ENCODE data around the gene SLC22A31.

Gene SLC22A31

GRCh38 chr16:89156740-89157645 lies 43.3 kb downstream of the SLC22A31 start:
- peaks cover 12% of the 10 kb centered on the region for H3K27me3 ChIP-seq (replicated peaks; ENCODE audit: control insufficient read depth, insufficient read depth, low read length)
- H3K36me3 ChIP-seq (ENCODE audit: control insufficient read depth, insufficient read depth, low read length, severe bottlenecking): peaks cover 1% of the 10 kb centered on the region
- H3K9ac ChIP-seq (ENCODE audit: low read length): no peak overlapping the region
- peaks cover 32% of the 10 kb centered on the region for H3K4me1 ChIP-seq (ENCODE audit: control insufficient read depth, insufficient read depth, low read length)
- no peak for DNase-seq (ENCODE audit: low read depth)
- no peak overlapping the region for H3K4me3 ChIP-seq (ENCODE audit: low read length)
- no peaks in the 10 kb centered on the region for H3K9me3 ChIP-seq (ENCODE audit: control insufficient read depth, low read length)

GRCh38 chr16:89155851-89156739 lies 44.2 kb downstream of the SLC22A31 start:
- Histone ChIP-seq H3K27me3 (replicated peaks; ENCODE audit: control insufficient read depth, insufficient read depth, low read length) (peaks cover 4% of the 10 kb centered on the region), H3K4me3 (ENCODE audit: low read length) (no peak overlapping the region), H3K9me3 (ENCODE audit: control insufficient read depth, low read length) (no peaks in the 10 kb centered on the region), H3K4me1 (ENCODE audit: control insufficient read depth, insufficient read depth, low read length) (peaks cover 32% of the 10 kb centered on the region), H3K36me3 (ENCODE audit: control insufficient read depth, insufficient read depth, low read length, severe bottlenecking) (peaks cover 9% of the 10 kb centered on the region), H3K9ac (ENCODE audit: low read length) (peak overlapping the region; percentile 28)
- DNase-seq (ENCODE audit: low read depth): peak; percentile 39

- Histone ChIP-seq H3K4me1 (ENCODE audit: control insufficient read depth, insufficient read depth, low read length) (peaks cover 32% of the 10 kb centered on the region), H3K4me3 (ENCODE audit: low read length) (no peak overlapping the region), H3K9me3 (ENCODE audit: control insufficient read depth, low read length) (no peaks in the 10 kb centered on the region), H3K36me3 (ENCODE audit: control insufficient read depth, insufficient read depth, low read length, severe bottlenecking) (peaks cover 16% of the 10 kb centered on the region), H3K9ac (ENCODE audit: low read length) (peak overlapping the region; percentile 20), H3K27me3 (replicated peaks; ENCODE audit: control insufficient read depth, insufficient read depth, low read length) (no peaks in the 10 kb centered on the region)
- DNase-seq (ENCODE audit: low read depth): peak; percentile 80
These were observed 45.1 kb downstream of the SLC22A31 start for GRCh38 chr16:89155184-89155679.

- H3K4me1 ChIP-seq (ENCODE audit: control insufficient read depth, insufficient read depth, low read length): peaks cover 32% of the 10 kb centered on the region
- H3K9me3 ChIP-seq (ENCODE audit: control insufficient read depth, low read length): no peaks in the 10 kb centered on the region
- DNase-seq (ENCODE audit: low read depth): no peak
- H3K4me3 ChIP-seq (ENCODE audit: low read length): no peak overlapping the region
- peaks cover 16% of the 10 kb centered on the region for H3K36me3 ChIP-seq (ENCODE audit: control insufficient read depth, insufficient read depth, low read length, severe bottlenecking)
- H3K27me3 ChIP-seq (replicated peaks; ENCODE audit: control insufficient read depth, insufficient read depth, low read length): no peaks in the 10 kb centered on the region
- H3K9ac ChIP-seq (ENCODE audit: low read length): no peak overlapping the region
These were observed 45.8 kb downstream of the SLC22A31 start for GRCh38 chr16:89154390-89155183.

GRCh38 chr16:89153848-89154271 lies 46.5 kb downstream of the SLC22A31 start:
- no peak overlapping the region for H3K4me3 ChIP-seq (ENCODE audit: low read length)
- no peaks in the 10 kb centered on the region for H3K9me3 ChIP-seq (ENCODE audit: control insufficient read depth, low read length)
- no peaks in the 10 kb centered on the region for H3K27me3 ChIP-seq (replicated peaks; ENCODE audit: control insufficient read depth, insufficient read depth, low read length)
- peaks cover 16% of the 10 kb centered on the region for H3K36me3 ChIP-seq (ENCODE audit: control insufficient read depth, insufficient read depth, low read length, severe bottlenecking)
- no peak for DNase-seq (ENCODE audit: low read depth)
- peaks cover 32% of the 10 kb centered on the region for H3K4me1 ChIP-seq (ENCODE audit: control insufficient read depth, insufficient read depth, low read length)
- no peak overlapping the region for H3K9ac ChIP-seq (ENCODE audit: low read length)

- Histone ChIP-seq H3K9me3 (ENCODE audit: control insufficient read depth, low read length) (no peaks in the 10 kb centered on the region), H3K36me3 (ENCODE audit: control insufficient read depth, insufficient read depth, low read length, severe bottlenecking) (peaks cover 16% of the 10 kb centered on the region), H3K9ac (ENCODE audit: low read length) (no peak overlapping the region), H3K4me1 (ENCODE audit: control insufficient read depth, insufficient read depth, low read length) (peaks cover 32% of the 10 kb centered on the region), H3K4me3 (ENCODE audit: low read length) (no peak overlapping the region), H3K27me3 (replicated peaks; ENCODE audit: control insufficient read depth, insufficient read depth, low read length) (no peaks in the 10 kb centered on the region)
- no peak for DNase-seq (ENCODE audit: low read depth)
These were observed 47.3 kb downstream of the SLC22A31 start for GRCh38 chr16:89152831-89153700.

- no peaks in the 10 kb centered on the region for H3K9me3 ChIP-seq (ENCODE audit: control insufficient read depth, low read length)
- peaks cover 19% of the 10 kb centered on the region for H3K4me1 ChIP-seq (ENCODE audit: control insufficient read depth, insufficient read depth, low read length)
These were observed 49.4 kb downstream of the SLC22A31 start for GRCh38 chr16:89150981-89151380.

GRCh38 chr16:89150090-89150835 lies 50.1 kb downstream of the SLC22A31 start:
- Histone ChIP-seq H3K27me3 (replicated peaks; ENCODE audit: control insufficient read depth, insufficient read depth, low read length) (no peaks in the 10 kb centered on the region), H3K9me3 (ENCODE audit: control insufficient read depth, low read length) (no peaks in the 10 kb centered on the region), H3K9ac (ENCODE audit: low read length) (no peak overlapping the region), H3K4me1 (ENCODE audit: control insufficient read depth, insufficient read depth, low read length) (peaks cover 12% of the 10 kb centered on the region), H3K4me3 (ENCODE audit: low read length) (no peak overlapping the region), H3K36me3 (ENCODE audit: control insufficient read depth, insufficient read depth, low read length, severe bottlenecking) (peaks cover 27% of the 10 kb centered on the region)
- DNase-seq (ENCODE audit: low read depth): no peak

More at GRCh38 chr16:89150981-89151380, 49.4 kb downstream of the SLC22A31 start:
- Histone ChIP-seq H3K9ac (ENCODE audit: low read length) (no peak overlapping the region), H3K27me3 (replicated peaks; ENCODE audit: control insufficient read depth, insufficient read depth, low read length) (no peaks in the 10 kb centered on the region), H3K4me3 (ENCODE audit: low read length) (no peak overlapping the region), H3K36me3 (ENCODE audit: control insufficient read depth, insufficient read depth, low read length, severe bottlenecking) (peaks cover 22% of the 10 kb centered on the region)
- DNase-seq (ENCODE audit: low read depth): no peak

- H3K4me3 ChIP-seq (ENCODE audit: low read length): no peak overlapping the region
- H3K4me1 ChIP-seq (ENCODE audit: control insufficient read depth, insufficient read depth, low read length): peaks cover 3% of the 10 kb centered on the region
- H3K9me3 ChIP-seq (ENCODE audit: control insufficient read depth, low read length): no peaks in the 10 kb centered on the region
- H3K36me3 ChIP-seq (ENCODE audit: control insufficient read depth, insufficient read depth, low read length, severe bottlenecking): peaks cover 30% of the 10 kb centered on the region
- no peak overlapping the region for H3K9ac ChIP-seq (ENCODE audit: low read length)
- no peaks in the 10 kb centered on the region for H3K27me3 ChIP-seq (replicated peaks; ENCODE audit: control insufficient read depth, insufficient read depth, low read length)
- no peak for DNase-seq (ENCODE audit: low read depth)
These were observed 51.0 kb downstream of the SLC22A31 start for GRCh38 chr16:89149386-89149785.

Measured in adipocyte (in vitro differentiated cells).